Ishikawa (cell line): ENCODE results near the gene CORO2B.

ENCODE experiments used
- CEBPB ChIP-seq: IDR thresholded peaks from 2 replicates; pipeline ENCODE4 v1.6.1; 2012
- CREB1 ChIP-seq: IDR thresholded peaks from 2 replicates; pipeline ENCODE4 v1.6.1; 2012; ENCODE audit warnings: low read depth
- EGR1 ChIP-seq: IDR thresholded peaks from 2 replicates; pipeline ENCODE4 v1.6.1; 2012
- EP300 ChIP-seq: IDR thresholded peaks from 2 replicates; pipeline ENCODE4 v1.6.1; 2012; ENCODE audit warnings: borderline replicate concordance
- FOXM1 ChIP-seq: IDR thresholded peaks from 2 replicates; pipeline ENCODE4 v1.6.1; 2012; ENCODE audit warnings: low read depth, borderline replicate concordance
- NFIC ChIP-seq: IDR thresholded peaks from 2 replicates; pipeline ENCODE4 v1.6.1; 2012
- RAD21 ChIP-seq: IDR thresholded peaks from 2 replicates; pipeline ENCODE4 v1.6.1; 2012; ENCODE audit warnings: low read depth
- TAF1 ChIP-seq: IDR thresholded peaks from 2 replicates; pipeline ENCODE4 v1.6.1; 2012; ENCODE audit warnings: low read depth, mild to moderate bottlenecking
- TCF12 ChIP-seq: IDR thresholded peaks from 2 replicates; pipeline ENCODE4 v1.6.1; 2012; ENCODE audit warnings: low read depth
- TEAD4 ChIP-seq: IDR thresholded peaks from 2 replicates; pipeline ENCODE4 v1.6.1; 2012
- YY1 ChIP-seq: IDR thresholded peaks from 2 replicates; pipeline ENCODE4 v1.6.1; 2012; ENCODE audit warnings: low read depth
- ZBTB7A ChIP-seq: IDR thresholded peaks from 2 replicates; pipeline ENCODE4 v1.6.1; 2012; ENCODE audit warnings: low read depth
- TF ChIP-seq, protein P1 (sequence below): IDR thresholded peaks from 2 replicates; pipeline ENCODE4 v1.6.1; 2012
- TF ChIP-seq, protein P2 (sequence below): IDR thresholded peaks from 2 replicates; pipeline ENCODE4 v1.6.1; 2012
- TF ChIP-seq, protein P3 (sequence below): IDR thresholded peaks from 2 replicates; pipeline ENCODE4 v1.6.1; 2012; ENCODE audit warnings: low read depth, mild to moderate bottlenecking

CORO2B gene

DNA sequence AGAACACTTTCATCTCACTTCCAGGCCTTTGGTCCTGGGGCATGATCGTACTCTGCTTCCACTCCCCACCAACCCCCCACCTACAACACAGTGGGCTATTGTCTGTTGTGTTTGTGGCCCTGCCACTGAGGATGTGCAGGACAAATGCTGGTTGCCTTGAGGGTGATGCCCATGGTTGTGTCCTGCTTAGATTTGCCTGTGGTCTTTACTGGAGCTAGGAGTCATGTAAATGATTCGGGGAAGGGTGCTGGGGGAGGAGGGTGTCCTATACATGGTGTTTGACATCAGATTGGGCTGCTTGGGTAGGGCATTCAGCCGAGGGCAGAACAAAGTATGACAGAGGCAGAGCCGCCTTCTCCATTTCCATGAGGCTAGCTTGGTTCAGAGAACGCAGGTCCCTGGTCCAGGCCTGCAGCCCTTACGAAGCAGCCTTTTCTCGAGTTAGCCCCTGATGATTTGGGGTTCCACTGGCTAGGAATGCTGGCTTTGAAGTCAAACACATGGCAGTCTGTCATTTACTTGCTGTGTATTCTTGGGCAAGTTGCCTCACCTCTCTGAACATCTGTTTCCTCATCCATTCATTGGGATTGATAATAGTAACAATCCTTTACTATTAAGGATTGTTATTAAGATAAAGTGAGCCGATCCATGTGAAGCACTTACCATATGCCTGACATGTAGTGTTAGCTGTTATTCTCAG lies 6.9 kb downstream of the CORO2B start:
- TF ChIP-seq ZBTB7A = no peak
- no peak for TF ChIP-seq TAF1
- no peak for TF ChIP-seq TEAD4
- no peak for TF ChIP-seq FOXM1
- no peak for TF ChIP-seq TCF12
- TF ChIP-seq, protein P1, sequence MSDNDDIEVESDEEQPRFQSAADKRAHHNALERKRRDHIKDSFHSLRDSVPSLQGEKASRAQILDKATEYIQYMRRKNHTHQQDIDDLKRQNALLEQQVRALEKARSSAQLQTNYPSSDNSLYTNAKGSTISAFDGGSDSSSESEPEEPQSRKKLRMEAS = no peak
- TF ChIP-seq YY1 = no peak
- TF ChIP-seq RAD21 = no peak
- TF ChIP-seq EP300 = no peak
- no peak for TF ChIP-seq CREB1
- no peak for TF ChIP-seq NFIC
- TF ChIP-seq, protein P2, sequence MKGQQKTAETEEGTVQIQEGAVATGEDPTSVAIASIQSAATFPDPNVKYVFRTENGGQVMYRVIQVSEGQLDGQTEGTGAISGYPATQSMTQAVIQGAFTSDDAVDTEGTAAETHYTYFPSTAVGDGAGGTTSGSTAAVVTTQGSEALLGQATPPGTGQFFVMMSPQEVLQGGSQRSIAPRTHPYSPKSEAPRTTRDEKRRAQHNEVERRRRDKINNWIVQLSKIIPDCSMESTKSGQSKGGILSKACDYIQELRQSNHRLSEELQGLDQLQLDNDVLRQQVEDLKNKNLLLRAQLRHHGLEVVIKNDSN = no peak
- no peak for TF ChIP-seq CEBPB
- no peak for TF ChIP-seq EGR1
- TF ChIP-seq, protein P3, sequence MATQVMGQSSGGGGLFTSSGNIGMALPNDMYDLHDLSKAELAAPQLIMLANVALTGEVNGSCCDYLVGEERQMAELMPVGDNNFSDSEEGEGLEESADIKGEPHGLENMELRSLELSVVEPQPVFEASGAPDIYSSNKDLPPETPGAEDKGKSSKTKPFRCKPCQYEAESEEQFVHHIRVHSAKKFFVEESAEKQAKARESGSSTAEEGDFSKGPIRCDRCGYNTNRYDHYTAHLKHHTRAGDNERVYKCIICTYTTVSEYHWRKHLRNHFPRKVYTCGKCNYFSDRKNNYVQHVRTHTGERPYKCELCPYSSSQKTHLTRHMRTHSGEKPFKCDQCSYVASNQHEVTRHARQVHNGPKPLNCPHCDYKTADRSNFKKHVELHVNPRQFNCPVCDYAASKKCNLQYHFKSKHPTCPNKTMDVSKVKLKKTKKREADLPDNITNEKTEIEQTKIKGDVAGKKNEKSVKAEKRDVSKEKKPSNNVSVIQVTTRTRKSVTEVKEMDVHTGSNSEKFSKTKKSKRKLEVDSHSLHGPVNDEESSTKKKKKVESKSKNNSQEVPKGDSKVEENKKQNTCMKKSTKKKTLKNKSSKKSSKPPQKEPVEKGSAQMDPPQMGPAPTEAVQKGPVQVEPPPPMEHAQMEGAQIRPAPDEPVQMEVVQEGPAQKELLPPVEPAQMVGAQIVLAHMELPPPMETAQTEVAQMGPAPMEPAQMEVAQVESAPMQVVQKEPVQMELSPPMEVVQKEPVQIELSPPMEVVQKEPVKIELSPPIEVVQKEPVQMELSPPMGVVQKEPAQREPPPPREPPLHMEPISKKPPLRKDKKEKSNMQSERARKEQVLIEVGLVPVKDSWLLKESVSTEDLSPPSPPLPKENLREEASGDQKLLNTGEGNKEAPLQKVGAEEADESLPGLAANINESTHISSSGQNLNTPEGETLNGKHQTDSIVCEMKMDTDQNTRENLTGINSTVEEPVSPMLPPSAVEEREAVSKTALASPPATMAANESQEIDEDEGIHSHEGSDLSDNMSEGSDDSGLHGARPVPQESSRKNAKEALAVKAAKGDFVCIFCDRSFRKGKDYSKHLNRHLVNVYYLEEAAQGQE = no peak

DNA sequence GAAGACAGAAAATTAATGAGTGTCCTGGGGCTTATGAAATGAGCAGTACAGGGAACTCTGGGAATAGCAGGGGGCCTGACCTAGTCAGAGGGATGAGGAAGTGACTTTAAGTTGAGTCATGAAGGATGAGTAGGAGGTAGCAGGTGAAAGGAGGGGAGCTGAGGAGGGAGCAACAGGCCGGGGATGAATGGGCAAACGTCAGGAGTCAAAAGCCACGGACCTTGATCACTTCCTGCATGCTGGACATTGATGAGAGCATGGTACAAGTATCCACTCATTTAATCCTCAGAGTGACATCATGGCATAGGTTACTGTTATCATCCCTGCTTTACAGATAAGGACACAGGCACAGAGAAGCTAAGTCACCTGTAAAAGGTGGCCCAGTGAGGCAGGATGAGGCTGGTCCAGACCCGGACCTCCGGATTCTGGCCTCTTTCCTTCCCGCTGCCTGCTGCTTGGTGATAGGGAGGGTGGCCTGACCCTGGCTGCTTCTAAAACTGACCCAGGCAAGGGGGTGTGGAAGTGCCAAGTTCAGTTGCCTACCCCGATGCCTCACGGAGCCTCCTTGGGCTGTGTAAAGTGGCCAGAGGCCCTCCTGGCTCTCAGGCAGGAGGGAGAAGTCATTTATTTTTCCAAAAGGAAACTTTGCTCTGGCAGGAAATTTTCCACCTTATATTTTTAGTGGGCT lies 7.6 kb downstream of the CORO2B start:
- TF ChIP-seq TCF12 = no peak
- TF ChIP-seq TEAD4 = no peak
- no peak for TF ChIP-seq TAF1
- no peak for TF ChIP-seq RAD21
- TF ChIP-seq FOXM1 = no peak
- no peak for TF ChIP-seq CREB1

DNA sequence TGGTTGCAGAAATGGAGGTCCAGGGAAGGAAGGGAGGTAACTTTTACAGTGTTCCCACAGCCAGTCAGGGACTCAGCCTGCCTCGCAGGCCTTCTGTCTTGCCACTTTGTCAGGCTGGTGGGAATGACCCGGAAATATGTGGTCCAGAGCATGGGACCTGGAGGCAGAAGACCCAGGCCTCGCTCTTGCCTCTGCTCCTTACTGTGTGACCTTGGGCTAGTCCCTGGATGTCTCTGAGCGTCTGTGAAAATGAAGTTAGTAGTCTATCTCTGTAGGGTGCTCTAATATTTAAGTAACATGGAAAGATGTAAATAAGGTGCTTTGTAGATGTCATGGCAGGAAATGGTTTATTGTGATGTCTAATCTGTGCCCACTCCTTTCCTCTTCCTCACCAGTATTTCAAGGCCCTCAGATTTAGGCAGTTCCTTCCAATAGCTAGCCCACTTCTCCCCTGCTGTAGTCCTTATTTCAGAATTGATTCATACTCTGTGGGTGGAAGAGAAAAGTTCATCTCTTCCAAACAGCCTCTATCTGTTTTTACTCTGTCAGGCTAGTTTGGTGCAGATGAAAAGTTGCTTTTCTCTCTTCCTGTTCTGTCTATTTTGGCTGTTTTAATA lies 9.1 kb downstream of the CORO2B start:
- TF ChIP-seq CREB1 (no peak), NFIC (no peak), EGR1 (no peak), TAF1 (no peak), TCF12 (no peak), RAD21 (no peak), EP300 (no peak), FOXM1 (no peak), TEAD4 (no peak), ZBTB7A (no peak), YY1 (no peak), CEBPB (no peak)
- TF ChIP-seq, protein P3 = no peak
- TF ChIP-seq, protein P1 = no peak
- TF ChIP-seq, protein P2 = no peak

DNA sequence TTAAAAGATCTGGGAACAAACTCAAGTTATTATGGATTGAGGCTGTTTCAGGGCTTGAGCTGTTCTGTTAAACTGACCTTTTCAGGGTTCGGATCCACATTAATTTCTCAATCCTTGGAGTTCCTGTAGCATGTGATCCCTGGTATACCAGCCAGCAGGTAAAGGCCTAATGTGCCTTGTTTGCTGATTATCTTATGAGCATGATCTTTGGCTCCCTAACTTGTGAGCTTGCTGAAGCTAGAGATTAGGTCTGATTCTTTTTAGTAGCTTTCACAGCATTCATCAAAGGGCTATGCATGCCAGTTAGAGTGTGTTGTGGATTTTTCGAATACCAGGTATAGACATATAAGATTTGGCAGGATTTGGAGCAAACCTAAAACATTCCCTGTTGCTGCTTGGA lies 10.3 kb downstream of the CORO2B start:
- no peak for TF ChIP-seq EP300
- no peak for TF ChIP-seq CEBPB
- no peak for TF ChIP-seq CREB1
